Nephron progenitor cell (in vitro differentiated cells): Measurements from ENCODE around the gene TDP2.
"Not testable (repeated sequence)": the region's sequence is repeated elsewhere in the genome, so short reads cannot be mapped to it uniquely, and the experiment has no call there.

ENCODE experiments used
- DNase-seq: peaks from one replicate; pipeline ENCODE4 v3.0.0; 2021
- H3K27ac Mint-ChIP-seq: 2 replicates; pipeline ENCODE4 v1.8.0; 2021; ENCODE audit warnings: mild to moderate bottlenecking, moderate library complexity, mixed read lengths
- H3K27me3 Mint-ChIP-seq: 2 replicates; pipeline ENCODE4 v1.8.0; 2021; ENCODE audit warnings: mild to moderate bottlenecking, low read depth, mixed read lengths; ENCODE audit not compliant: poor library complexity
- H3K36me3 Mint-ChIP-seq: 2 replicates; pipeline ENCODE4 v1.8.0; 2021; ENCODE audit warnings: low read depth, mixed read lengths
- H3K4me1 Mint-ChIP-seq: 2 replicates; pipeline ENCODE4 v1.8.0; 2021; ENCODE audit warnings: mixed read lengths
- H3K4me3 Mint-ChIP-seq: 2 replicates; pipeline ENCODE4 v1.8.0; 2021; ENCODE audit warnings: mild to moderate bottlenecking, moderate library complexity, mixed read lengths
- H3K9me3 Mint-ChIP-seq: 2 replicates; pipeline ENCODE4 v1.8.0; 2021; ENCODE audit warnings: mild to moderate bottlenecking, moderate library complexity, mixed read lengths
- TF ChIP-seq, protein P1 (sequence below): fragments of 200-600 bp; sonication (generic); IDR thresholded peaks from 2 replicates; pipeline ENCODE4 v1.5.0; 2021; ENCODE audit warnings: antibody characterized with exemption

The TDP2 gene

DNA sequence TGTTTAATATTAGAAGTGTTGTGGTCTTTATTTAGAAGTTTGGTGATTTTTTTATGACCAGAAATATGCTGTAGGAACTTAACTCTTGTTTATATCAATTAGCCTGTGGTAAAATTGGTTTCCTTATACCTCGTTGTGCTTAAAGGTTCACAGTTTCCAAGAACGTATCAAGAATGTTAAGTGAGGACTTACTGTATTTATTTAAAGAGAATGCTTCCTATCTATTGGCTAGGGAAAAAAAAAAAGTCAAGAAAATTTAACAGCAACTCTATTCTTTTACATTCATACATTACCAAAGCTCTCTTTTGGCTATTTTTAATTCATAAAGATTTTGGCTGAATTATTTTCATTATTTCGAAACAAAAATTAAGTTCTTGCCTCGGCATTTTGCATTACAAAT is 22.3 kb downstream of the TDP2 start:
- Mint-ChIP-seq H3K4me1 (peaks cover 10% of the 10 kb centered on the region), H3K27ac (no peak overlapping the region), H3K9me3 (peaks cover 3% of the 10 kb centered on the region), H3K36me3 (peaks cover 5% of the 10 kb centered on the region), H3K4me3 (no peak overlapping the region), H3K27me3 (peaks cover 47% of the 10 kb centered on the region)
- TF ChIP-seq, protein P1, sequence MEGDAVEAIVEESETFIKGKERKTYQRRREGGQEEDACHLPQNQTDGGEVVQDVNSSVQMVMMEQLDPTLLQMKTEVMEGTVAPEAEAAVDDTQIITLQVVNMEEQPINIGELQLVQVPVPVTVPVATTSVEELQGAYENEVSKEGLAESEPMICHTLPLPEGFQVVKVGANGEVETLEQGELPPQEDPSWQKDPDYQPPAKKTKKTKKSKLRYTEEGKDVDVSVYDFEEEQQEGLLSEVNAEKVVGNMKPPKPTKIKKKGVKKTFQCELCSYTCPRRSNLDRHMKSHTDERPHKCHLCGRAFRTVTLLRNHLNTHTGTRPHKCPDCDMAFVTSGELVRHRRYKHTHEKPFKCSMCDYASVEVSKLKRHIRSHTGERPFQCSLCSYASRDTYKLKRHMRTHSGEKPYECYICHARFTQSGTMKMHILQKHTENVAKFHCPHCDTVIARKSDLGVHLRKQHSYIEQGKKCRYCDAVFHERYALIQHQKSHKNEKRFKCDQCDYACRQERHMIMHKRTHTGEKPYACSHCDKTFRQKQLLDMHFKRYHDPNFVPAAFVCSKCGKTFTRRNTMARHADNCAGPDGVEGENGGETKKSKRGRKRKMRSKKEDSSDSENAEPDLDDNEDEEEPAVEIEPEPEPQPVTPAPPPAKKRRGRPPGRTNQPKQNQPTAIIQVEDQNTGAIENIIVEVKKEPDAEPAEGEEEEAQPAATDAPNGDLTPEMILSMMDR, result no peak
- no peak for DNase-seq

DNA sequence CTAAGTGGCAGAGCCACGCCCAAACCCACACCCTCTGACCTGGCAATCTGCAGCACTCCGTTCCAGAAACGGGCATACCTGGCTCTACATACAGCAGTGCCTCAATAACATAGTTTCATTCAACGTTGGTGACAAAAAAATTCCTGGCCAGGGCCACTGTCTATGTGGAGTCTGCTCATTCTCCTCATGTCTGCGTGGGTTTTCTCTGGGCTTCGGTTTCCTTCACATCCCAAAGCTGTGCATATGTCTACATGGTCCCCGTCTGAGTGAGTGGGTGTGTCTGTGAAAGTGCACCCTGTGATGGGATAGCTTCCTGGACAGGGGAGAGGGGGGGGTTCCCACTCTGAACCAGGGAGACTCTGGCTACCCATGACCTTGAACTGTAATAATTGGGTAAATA is 22.8 kb downstream of the TDP2 start:
- Mint-ChIP-seq H3K4me3 (no peak overlapping the region), H3K9me3 (peaks cover 8% of the 10 kb centered on the region), H3K27ac (no peak overlapping the region), H3K4me1 (peaks cover 10% of the 10 kb centered on the region), H3K36me3 (peaks cover 5% of the 10 kb centered on the region), H3K27me3 (peaks cover 47% of the 10 kb centered on the region)
- TF ChIP-seq, protein P1, result no peak
- no peak for DNase-seq

DNA sequence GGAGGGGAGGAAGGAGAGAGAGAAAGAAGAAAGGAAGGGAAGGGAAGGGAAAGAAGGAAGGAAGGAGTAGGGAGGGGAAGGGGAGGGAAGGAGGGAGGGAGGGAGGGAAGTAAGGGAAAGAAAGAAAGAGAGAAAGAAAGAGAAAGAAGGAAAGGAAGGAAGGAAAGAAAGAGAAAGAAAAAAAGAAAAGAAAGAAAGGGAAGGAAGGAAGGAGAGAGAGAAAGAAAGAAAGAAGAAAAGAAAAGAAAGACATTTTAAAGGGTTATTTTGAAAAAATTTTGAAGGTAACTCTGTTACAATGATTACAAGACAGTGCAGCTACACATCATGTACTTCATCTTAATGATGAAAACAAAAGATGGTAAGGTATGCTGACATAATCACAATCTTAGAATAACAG is 24.6 kb downstream of the TDP2 start:
- Mint-ChIP-seq H3K27me3 (peaks cover 47% of the 10 kb centered on the region), H3K9me3 (peaks cover 23% of the 10 kb centered on the region), H3K36me3 (no peaks in the 10 kb centered on the region), H3K4me3 (no peak overlapping the region), H3K4me1 (peaks cover 10% of the 10 kb centered on the region), H3K27ac (no peak overlapping the region)
- no peak for DNase-seq
- TF ChIP-seq, protein P1, result no peak

DNA sequence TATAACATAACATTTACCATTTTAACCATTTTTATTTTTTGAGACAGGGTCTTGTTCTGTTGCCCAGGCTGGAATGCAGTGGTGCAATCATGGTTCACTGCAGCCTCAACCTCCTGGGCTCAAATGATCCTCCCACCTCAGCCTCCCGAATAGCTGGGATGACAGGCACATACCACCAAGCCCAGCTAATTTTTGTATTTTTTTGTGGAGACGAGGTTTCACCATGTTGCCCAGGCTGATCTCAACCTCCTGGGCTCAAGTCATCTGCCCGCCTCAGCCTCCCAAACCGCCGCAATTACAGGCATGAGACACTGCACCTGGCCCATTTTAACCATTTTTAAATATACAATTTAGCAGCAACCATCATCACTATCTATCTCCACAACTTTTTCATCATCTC is 26.1 kb downstream of the TDP2 start:
- not testable (repeated sequence) for H3K27ac Mint-ChIP-seq, H3K4me1 Mint-ChIP-seq, H3K36me3 Mint-ChIP-seq, H3K4me3 Mint-ChIP-seq, DNase-seq
- peaks cover 32% of the 10 kb centered on the region for H3K9me3 Mint-ChIP-seq
- peaks cover 36% of the 10 kb centered on the region for H3K27me3 Mint-ChIP-seq

DNA sequence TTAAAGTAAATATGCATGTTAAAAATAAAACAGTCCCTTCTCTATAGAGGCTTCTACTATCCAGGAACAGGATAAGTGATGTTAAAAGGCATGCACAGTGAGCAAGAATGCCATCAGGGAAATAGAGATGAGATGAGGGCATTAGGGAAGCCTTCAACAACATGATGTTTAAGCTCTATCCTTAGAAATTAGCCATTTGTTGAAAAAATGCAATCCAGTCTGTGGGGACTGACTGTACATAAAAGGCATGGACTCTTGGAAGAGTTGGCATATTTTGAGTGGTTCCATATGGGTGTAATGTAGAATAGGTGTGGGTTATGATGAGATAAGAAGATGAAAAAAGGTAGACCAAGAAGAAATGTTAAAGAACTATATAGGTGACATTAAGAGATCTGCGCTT is 26.5 kb downstream of the TDP2 start:
- Mint-ChIP-seq H3K27me3 (peaks cover 32% of the 10 kb centered on the region), H3K4me3 (no peak overlapping the region), H3K9me3 (peaks cover 34% of the 10 kb centered on the region), H3K27ac (no peak overlapping the region), H3K36me3 (no peaks in the 10 kb centered on the region), H3K4me1 (peaks cover 2% of the 10 kb centered on the region)
- TF ChIP-seq, protein P1, result no peak
- DNase-seq, result no peak

DNA sequence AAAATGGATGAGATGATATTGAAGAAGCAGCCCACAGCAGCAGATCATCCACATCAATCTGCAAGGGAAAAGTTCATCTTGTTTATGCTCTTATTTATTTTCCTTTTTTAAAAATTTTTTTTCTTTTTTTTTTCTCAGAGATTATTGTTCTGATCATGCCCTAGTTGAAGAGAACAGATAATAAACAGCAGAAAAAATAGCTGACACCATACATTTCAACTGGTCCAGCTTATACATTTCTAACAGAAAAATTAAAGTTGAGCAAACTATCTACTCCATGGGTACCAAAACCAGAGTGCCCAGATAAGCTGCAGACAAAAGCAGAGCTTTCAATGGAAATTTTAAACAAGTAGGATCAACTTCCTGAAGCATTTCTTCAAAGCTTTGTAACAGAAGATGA is 30.0 kb downstream of the TDP2 start:
- Mint-ChIP-seq H3K9me3 (peaks cover 34% of the 10 kb centered on the region), H3K27ac (no peak overlapping the region), H3K4me3 (no peak overlapping the region), H3K27me3 (peaks cover 10% of the 10 kb centered on the region), H3K4me1 (no peaks in the 10 kb centered on the region), H3K36me3 (no peaks in the 10 kb centered on the region)
- no peak for DNase-seq
- TF ChIP-seq, protein P1, result no peak
